Heart left ventricle (tissue), 16 donors: ENCODE measurements around the gene GSTM5. TPM values are rescaled to one million over a fixed set of nuclear protein-coding genes. Genes with fewer than 3 reads are reported as not detected.

Experiments
- ATAC-seq, 4 donors: fragments of 200-7000 bp; cut with Tn5 transposase; one replicate each; pipeline ENCODE4 v1.9.1; 2020 to 2022; ENCODE audit warnings: moderate library complexity in 4 of 4, mild to moderate bottlenecking in 3 of 4, moderate number of reproducible peaks in 1 of 4
- DNase-seq, 5 donors: peaks; one replicate each; pipeline ENCODE4 v3.0.0-alpha.2; 2020
- H3K27ac ChIP-seq, 12 donors: fragments of 200-600 bp; sonication (generic) in 4 of 12; one replicate each; pipeline versions ENCODE4 v1.5.0 to v1.8.0; 2016 to 2022; ENCODE audit warnings: mild to moderate bottlenecking in 2 of 12
- H3K27me3 ChIP-seq, 9 donors: fragments of 200-600 bp; sonication (generic) in 2 of 9; one replicate each; pipeline versions ENCODE4 v1.5.1 to v1.8.0; 2016 to 2022; ENCODE audit warnings: mild to moderate bottlenecking in 3 of 9
- H3K36me3 ChIP-seq, 9 donors: fragments of 200-600 bp; sonication (generic) in 2 of 9; one replicate each; pipeline versions ENCODE4 v1.5.0 to v1.8.0; 2018 to 2022; ENCODE audit warnings: mild to moderate bottlenecking in 2 of 9
- H3K4me1 ChIP-seq, 12 donors: fragments of 200-600 bp; sonication (generic) in 4 of 12; one replicate each; pipeline versions ENCODE4 v1.5.0 to v1.8.0; 2016 to 2022; ENCODE audit warnings: mild to moderate bottlenecking in 3 of 12
- H3K4me3 ChIP-seq, 12 donors: fragments of 200-600 bp; sonication (generic) in 4 of 12; one replicate each; pipeline versions ENCODE4 v1.5.0 to v1.8.0; 2017 to 2022; ENCODE audit warnings: mild to moderate bottlenecking in 9 of 12, moderate library complexity in 4 of 12
- H3K9me3 ChIP-seq, 12 donors: fragments of 200-600 bp; sonication (generic) in 4 of 12; one replicate each; pipeline versions ENCODE4 v1.5.0 to v1.8.0; 2016 to 2022; ENCODE audit warnings: mild to moderate bottlenecking in 1 of 12
- CTCF ChIP-seq, 12 donors: fragments of 200-600 bp; sonication (generic) in 4 of 12; IDR thresholded peaks; one replicate each; pipeline versions ENCODE4 v1.5.0 to v1.8.0; 2018 to 2022; ENCODE audit warnings: antibody characterized with exemption in 12 of 12, mild to moderate bottlenecking in 5 of 12
- POLR2A ChIP-seq, 2 donors: fragments of 450-650 bp; IDR thresholded peaks; one replicate each; pipeline ENCODE4 v1.6.1; 2017; ENCODE audit warnings: antibody characterized with exemption in 2 of 2, mild to moderate bottlenecking in 2 of 2, moderate library complexity in 2 of 2
- WGBS, 4 donors: extraction: QIAGEN DNeasy Blood & Tissue Kit in 2 of 4; methylation state at CpG; one replicate each; pipeline versions ENCODE4 v1.1.5 to v1.1.7; 2013 to 2018; 5-methylcytosine and 5-hydroxymethylcytosine counted together
- intact Hi-C, 10 donors: fragments of 100-400 bp; cut with DNase I; formaldehyde crosslinking; loops; one replicate each; pipeline versions ENCODE4 v1.11.1 to v1.14.2; 2022
- polyA plus RNA-seq, 2 donors: library from polyadenylated mRNA; stranded (reverse); fragments of 200-250 nt; gene quantifications; one replicate each; pipeline ENCODE4 v1.2.3, GENCODE V29; 2013
- total RNA-seq, 9 donors: library from RNA; depleted of rRNA in 2 of 9; stranded (reverse); fragments of >200 nt in 2 of 9; fragmentation: NEBNext Ultra II Directional in 3 of 9; extraction: Animal tissue kit (Norgen Biotek cat#: 25700) in 3 of 9; gene quantifications; one replicate each; pipeline versions ENCODE4 v1.1.0 to v1.2.4, GENCODE V29; 2016 to 2023
- donor health status: ischemic (EF 13 %, LVEDD 7.1; RV severe dilation, severe dysfunction).
- donor health status: healthy with polysubstance abuse.
- donor health status: DM: no; HTN: yes; CAD: no.
- donor health status: DM: no; HTN: no; CAD: no.
- donor health status: ischemic (EF 25% LVEDD 6.9; RV normal size, moderate dysfunction).
- donor health status: ischemic (EF 25% LVEDD 5.7; RV mildly dilated, moderate dysfunction).
- donor health status: healthy.
- donor health status: DM: yes; HTN: yes; CAD: no.
- donor health status: ischemic (EF 35%, LVEDD 5.7; RV mildly dilated, moderate dysfunction).
- donor health status: nonischemic (EF 11% LVEDD 7.7; RV severe dilation, severe dysfunction).
- donor health status: DM: yes; HTN: yes; CAD: no.
- donor health status: PGD.
- donor health status: ischemic (EF 29% LVEDD 5.4; RV normal size, mild dysfunction).
- donor health status: nonischemic (EF 23%, LVEDD 6.1; RV moderate dilation, normal function).

Gene GSTM5
- total and polyA plus RNA-seq, 11 donors: 0.49 to 9.0 (median 2.1) TPM; not detected in 1

DNA sequence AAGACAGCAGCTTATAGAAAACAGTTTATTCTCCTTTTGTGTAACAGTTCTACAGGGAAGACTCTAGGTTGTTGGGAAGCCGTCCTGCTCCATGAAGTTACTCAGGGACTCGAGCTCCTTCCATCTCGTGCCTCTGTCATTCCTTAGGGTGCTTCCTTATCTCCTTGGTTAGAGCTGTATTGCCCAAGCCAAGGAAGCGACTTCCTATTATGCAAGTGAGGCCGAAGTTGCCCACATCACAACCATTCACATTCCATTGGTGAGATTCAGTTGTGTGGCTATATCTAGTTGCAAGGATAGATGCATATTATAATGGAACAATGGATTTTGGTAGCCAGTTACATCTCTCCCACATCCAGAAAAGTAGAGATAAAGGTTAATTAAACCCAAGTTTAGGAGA lies 9.0 kb downstream of the GSTM5 start:
- Histone ChIP-seq H3K27ac (no peak overlapping the region), H3K4me1 (peaks cover 0 to 8% (median 0%) of the 10 kb centered on the region in 12 donors), H3K27me3 (no peaks in the 10 kb centered on the region), H3K9me3 (no peaks in the 10 kb centered on the region), H3K36me3 (no peaks in the 10 kb centered on the region), H3K4me3 (no peak overlapping the region)
- DNase-seq (no peak), ATAC-seq (no peak)
- intact Hi-C loops: loop anchor here in 1 of 10 donors (10.0 kb wide), 1 partner anchor 46 kb away; no protein-coding TSS in a partner anchor
- WGBS, 4 donors: 79 to 88% (median 85%) methylated on average over 5 of the region's 5 CpGs
- TF ChIP-seq POLR2A (IDR thresholded peaks at IDR 0.05): no peak
- TF ChIP-seq CTCF (IDR thresholded peaks at IDR 0.05): no peak

DNA sequence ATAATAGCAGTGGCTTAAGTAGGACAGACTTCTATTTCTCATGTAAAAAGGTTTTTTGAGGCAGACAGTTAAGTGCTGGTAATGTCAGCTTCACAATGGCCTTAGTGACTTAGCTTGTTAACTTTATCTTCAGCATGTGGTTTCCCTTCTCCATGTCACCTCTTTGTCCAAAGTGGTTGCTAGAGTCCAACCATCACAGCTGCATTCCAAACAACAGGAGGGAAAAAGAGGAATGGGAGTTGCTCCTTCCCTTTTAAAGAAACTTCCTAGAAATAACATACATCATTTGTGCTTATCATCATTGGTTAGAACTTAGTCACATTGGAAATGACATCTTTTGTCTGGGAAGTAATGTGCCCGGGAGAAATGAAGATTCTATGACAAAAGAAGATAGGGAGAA lies 9.9 kb downstream of the GSTM5 start:
- no peaks in the 10 kb centered on the region for H3K36me3 ChIP-seq
- intact Hi-C loops: loop anchor here in 1 of 10 donors (10.0 kb wide), 1 partner anchor 47 kb away; no protein-coding TSS in a partner anchor
- TF ChIP-seq POLR2A (IDR thresholded peaks at IDR 0.05) (no peak), CTCF (IDR thresholded peaks at IDR 0.05) (no peak)
- ATAC-seq: no peak
- WGBS, 4 donors: 91 to 95% (median 93%) methylated on average over 1 of the region's 1 CpG
- DNase-seq: no peak
- H3K4me3 ChIP-seq: no peak overlapping the region
- no peak overlapping the region for H3K27ac ChIP-seq
- H3K27me3 ChIP-seq: no peaks in the 10 kb centered on the region
- peaks cover 0 to 6% (median 0%) of the 10 kb centered on the region in 12 donors for H3K4me1 ChIP-seq
- no peaks in the 10 kb centered on the region for H3K9me3 ChIP-seq

- intact Hi-C loops: loop anchor here in 1 of 10 donors (10.0 kb wide), 1 partner anchor 48 kb away; no protein-coding TSS in a partner anchor
- Histone ChIP-seq H3K4me1 (peaks cover 0 to 6% (median 0%) of the 10 kb centered on the region in 12 donors), H3K9me3 (no peaks in the 10 kb centered on the region)
Measured at GRCh38 chr1:109722908-109723691, 11.0 kb downstream of the GSTM5 start.

More at GRCh38 chr1:109722908-109723691, 11.0 kb downstream of the GSTM5 start:
- TF ChIP-seq POLR2A (IDR thresholded peaks at IDR 0.05) (no peak), CTCF (IDR thresholded peaks at IDR 0.05) (no peak)
- DNase-seq (no peak), ATAC-seq (no peak)
- Histone ChIP-seq H3K36me3 (no peaks in the 10 kb centered on the region), H3K4me3 (no peak overlapping the region), H3K27ac (no peak overlapping the region), H3K27me3 (no peaks in the 10 kb centered on the region)
- 82 to 92% (median 89%) methylated on average over 7 of the region's 7 CpGs for WGBS, 4 donors
